Keratinocyte (primary cell): Measurements from ENCODE around the gene ITIH4. TPM values are rescaled to one million over a fixed set of nuclear protein-coding genes. Genes with fewer than 3 reads are reported as not detected.
"Not testable (repeated sequence)": the region's sequence is repeated elsewhere in the genome, so short reads cannot be mapped to it uniquely, and the experiment has no call there.

Experiments
- DNase-seq: peaks from one replicate; pipeline ENCODE4 v3.0.0-alpha.2; 2011; ENCODE audit warnings: low read depth, missing footprints, low spot score
- FAIRE-seq: peaks from 2 replicates; lab custom pipeline; 2011; peaks lifted over from hg19 to GRCh38; lab: Jason Lieb, UNC
- H2AFZ ChIP-seq: 2 replicates; pipeline ENCODE4 v1.6.0; 2012; ENCODE audit warnings: low read length, control low read depth, inconsistent platforms; ENCODE audit not compliant: control insufficient read depth
- H3K27ac ChIP-seq: 2 replicates; pipeline ENCODE4 v1.5.1; 2011; ENCODE audit warnings: low read length; ENCODE audit not compliant: control insufficient read depth, insufficient read depth
- H3K27me3 ChIP-seq: 3 replicates; pipeline ENCODE4 v1.6.0; 2011; ENCODE audit warnings: low read length; ENCODE audit not compliant: control insufficient read depth, insufficient read depth; ENCODE audit errors: extremely low read depth
- H3K36me3 ChIP-seq, 2 experiments: 2 replicates in 1 of 2; 3 replicates in 1 of 2; pipeline ENCODE4 v1.5.1; 2011; ENCODE audit warnings: low read length in 2 of 2, mild to moderate bottlenecking in 1 of 2; ENCODE audit not compliant: control insufficient read depth in 2 of 2, insufficient read depth in 2 of 2; ENCODE audit errors: extremely low read depth in 1 of 2
- H3K4me1 ChIP-seq: 3 replicates; pipeline ENCODE4 v1.5.1; 2011; ENCODE audit warnings: low read length; ENCODE audit not compliant: control insufficient read depth, insufficient read depth; ENCODE audit errors: extremely low read depth
- H3K4me2 ChIP-seq: 3 replicates; pipeline ENCODE4 v1.6.0; 2011; ENCODE audit warnings: low read depth, low read length; ENCODE audit not compliant: control insufficient read depth, insufficient read depth; ENCODE audit errors: extremely low read depth
- H3K4me3 ChIP-seq, 3 experiments: fragments of 200-600 bp in 1 of 3; sonication (generic) in 1 of 3; 2 replicates in 2 of 3; 3 replicates in 1 of 3; pipeline ENCODE4 v1.5.1; 2011 to 2016; ENCODE audit warnings: low read length in 3 of 3, mild to moderate bottlenecking in 3 of 3, control low read depth in 2 of 3, inconsistent platforms in 1 of 3, low read depth in 1 of 3, mixed read lengths in 1 of 3, mixed run types in 1 of 3, moderate library complexity in 1 of 3; ENCODE audit not compliant: control insufficient read depth in 2 of 3, insufficient read depth in 2 of 3; ENCODE audit errors: extremely low read depth in 1 of 3
- H3K79me2 ChIP-seq: 2 replicates; pipeline ENCODE4 v1.6.0; 2012; ENCODE audit warnings: low read length; ENCODE audit not compliant: control insufficient read depth, insufficient read depth
- H3K9ac ChIP-seq: 3 replicates; pipeline ENCODE4 v1.6.0; 2011; ENCODE audit warnings: low read length; ENCODE audit not compliant: control insufficient read depth, insufficient read depth; ENCODE audit errors: extremely low read depth
- H3K9me1 ChIP-seq: 3 replicates; pipeline ENCODE4 v1.6.0; 2011; ENCODE audit warnings: low read length; ENCODE audit not compliant: control insufficient read depth, insufficient read depth; ENCODE audit errors: extremely low read depth
- H3K9me3 ChIP-seq: 2 replicates; pipeline ENCODE4 v1.5.1; 2012; ENCODE audit warnings: low read depth, low read length; ENCODE audit not compliant: control insufficient read depth
- H4K20me1 ChIP-seq: 3 replicates; pipeline ENCODE4 v1.6.0; 2011; ENCODE audit warnings: low read length; ENCODE audit not compliant: control insufficient read depth, insufficient read depth; ENCODE audit errors: extremely low read depth
- CTCF ChIP-seq, 3 experiments: IDR thresholded peaks in 1 of 3; conservative IDR thresholded peaks in 1 of 3; optimal IDR thresholded peaks in 1 of 3; 2 replicates in 2 of 3; 3 replicates in 1 of 3; pipeline versions ENCODE3 to v1.5.1; 2011; ENCODE audit warnings: low read length in 3 of 3, mild to moderate bottlenecking in 3 of 3, moderate library complexity in 2 of 3, control low read depth in 1 of 3, inconsistent platforms in 1 of 3; ENCODE audit not compliant: insufficient read depth in 2 of 3; ENCODE audit errors: extremely low read depth in 1 of 3
- EZH2 ChIP-seq: IDR thresholded peaks from one replicate; pipeline ENCODE4 v1.6.1; 2012; ENCODE audit warnings: inconsistent platforms, mild to moderate bottlenecking, low read length, moderate library complexity
- dilution Hi-C: fragments of 300-500 bp; cut with MboI; formaldehyde crosslinking; loops from one replicate; pipeline ENCODE4 v1.7.0; 2020; ENCODE audit warnings: low sequenced_read_pairs; ENCODE audit not compliant: extremely low pct_ligation_motif_present
- polyA plus RNA-seq, 5 experiments: library from polyadenylated mRNA; depleted of rRNA in 3 of 5; stranded (reverse) in 3 of 5; stranded (forward) in 1 of 5; unstranded in 1 of 5; fragments of >200 nt; gene quantifications; 1 replicate in 1 of 5; 2 replicates in 3 of 5; 3 replicates in 1 of 5; pipeline versions ENCODE4 v1.2.1 to v1.2.3, GENCODE V29; 2011 to 2012; ENCODE audit warnings: missing spikeins in 2 of 5, low read depth in 1 of 5, low replicate concordance in 1 of 5

ITIH4 gene
- polyA plus RNA-seq, 1 donor (not counting 4 experiments of a cell fraction or from before 2014, with no cell fraction given), result 1.4 TPM

GRCh38 chr3:52777127-52777958 is 53.1 kb downstream of the ITIH4 start, which contains the start of gene ITIH1:
TSS of gene ITIH1 (plus strand) at chr3:52777599. CDS start at chr3:52777616, 17 bp downstream.
- no peak for FAIRE-seq
- no peak within 1 kb of the TSS for H3K4me3 ChIP-seq
- H3K9ac ChIP-seq, result no peak within 1 kb of the TSS
- no peaks in the 10 kb centered on the region for H3K9me1 ChIP-seq
- dilution Hi-C loops, result no loop called here
- no peaks in the 10 kb centered on the region for H3K4me1 ChIP-seq
- H4K20me1 ChIP-seq, result no peaks in the 10 kb centered on the region
- H3K79me2 ChIP-seq, result no peaks in the 10 kb centered on the region
- H3K4me2 ChIP-seq, result no peak within 1 kb of the TSS
- no peak for DNase-seq
- peaks cover 15% of the 10 kb centered on the region for H3K27me3 ChIP-seq
- H2AFZ ChIP-seq, result no peak within 1 kb of the TSS
- H3K36me3 ChIP-seq, result no peaks in the 10 kb centered on the region
- H3K27ac ChIP-seq, result no peak within 1 kb of the TSS
- TF ChIP-seq CTCF (optimal IDR thresholded peaks at IDR 0.05 in 1 of 3, IDR thresholded peaks at IDR 0.05 in 1 of 3, conservative IDR thresholded peaks at IDR 0.05 in 1 of 3; ENCODE audit: extremely low read depth in 1 of 3, insufficient read depth in 2 of 3, low read length in 3 of 3) (no peak), EZH2 (no peak)
- H3K9me3 ChIP-seq, result no peaks in the 10 kb centered on the region

- H3K9me3 ChIP-seq, H4K20me1 ChIP-seq, H2AFZ ChIP-seq, H3K36me3 ChIP-seq, H3K4me1 ChIP-seq, DNase-seq, H3K79me2 ChIP-seq, H3K4me3 ChIP-seq, H3K27ac ChIP-seq, H3K9me1 ChIP-seq, FAIRE-seq, H3K4me2 ChIP-seq, H3K9ac ChIP-seq, dilution Hi-C loops: not testable (repeated sequence)
- H3K27me3 ChIP-seq, result peaks cover 12% of the 10 kb centered on the region
These were observed 54.0 kb downstream of the ITIH4 start for GRCh38 chr3:52776486-52776885.
